DOHH2 (cell line): ENCODE measurements around the gene ELP1.

Experiments used
- H3F3A ChIP-seq: fragments of 200-600 bp; sonication (generic), shearing (Covaris generic); 2 replicates; pipeline ENCODE4 v1.6.0; 2016; ENCODE audit warnings: antibody characterized with exemption, mild to moderate bottlenecking; ENCODE audit not compliant: control insufficient read depth, insufficient read depth
- H3K27ac ChIP-seq: fragments of 200-600 bp; sonication (generic); 2 replicates; pipeline ENCODE4 v1.5.1; 2014; ENCODE audit warnings: low read depth, mild to moderate bottlenecking, low read length, moderate library complexity
- H3K27me3 ChIP-seq: fragments of 200-600 bp; sonication (generic); 2 replicates; pipeline ENCODE4 v1.6.1; 2014; ENCODE audit warnings: mild to moderate bottlenecking, low read length, mixed read lengths; ENCODE audit not compliant: control insufficient read depth
- H3K36me3 ChIP-seq: fragments of 200-600 bp; sonication (generic); 2 replicates; pipeline ENCODE4 v1.6.1; 2014; ENCODE audit warnings: mild to moderate bottlenecking, low read length, moderate library complexity, mixed read lengths; ENCODE audit not compliant: control insufficient read depth
- H3K4me1 ChIP-seq: fragments of 200-600 bp; sonication (generic); 2 replicates; pipeline ENCODE4 v1.6.1; 2014; ENCODE audit warnings: mild to moderate bottlenecking, low read length, mixed read lengths; ENCODE audit not compliant: control insufficient read depth
- H3K4me2 ChIP-seq: fragments of 200-600 bp; sonication (generic); 2 replicates; pipeline ENCODE4 v1.6.0; 2014; ENCODE audit warnings: mild to moderate bottlenecking, low read length, moderate library complexity
- H3K4me3 ChIP-seq: fragments of 200-600 bp; sonication (generic); 2 replicates; pipeline ENCODE4 v1.5.1; 2014; ENCODE audit warnings: mild to moderate bottlenecking, low read length, mixed read lengths
- H3K79me2 ChIP-seq: fragments of 200-600 bp; sonication (generic); 2 replicates; pipeline ENCODE4 v1.6.1; 2014; ENCODE audit warnings: mild to moderate bottlenecking, low read length, mixed read lengths; ENCODE audit not compliant: control insufficient read depth
- H3K9me2 ChIP-seq: fragments of 200-600 bp; sonication (generic); replicated peaks from 2 replicates; pipeline ENCODE4 v1.6.1; 2014; ENCODE audit warnings: mild to moderate bottlenecking, low read length, mixed read lengths; ENCODE audit not compliant: control insufficient read depth
- H3K9me3 ChIP-seq: fragments of 200-600 bp; sonication (generic); 2 replicates; pipeline ENCODE4 v1.6.1; 2014; ENCODE audit warnings: antibody characterized with exemption, low read length, mixed read lengths; ENCODE audit not compliant: control insufficient read depth, insufficient read depth
- H4K20me1 ChIP-seq: fragments of 200-600 bp; sonication (generic); 2 replicates; pipeline ENCODE4 v1.6.0; 2014; ENCODE audit warnings: low read depth, mild to moderate bottlenecking, antibody characterized with exemption, low read length, moderate library complexity; ENCODE audit not compliant: control insufficient read depth, insufficient read depth
- CTCF ChIP-seq: fragments of 200-600 bp; sonication (generic); IDR thresholded peaks from one replicate; pipeline ENCODE4 v1.5.1; 2014; ENCODE audit warnings: antibody characterized with exemption, mild to moderate bottlenecking, low read depth, low read length; ENCODE audit not compliant: poor library complexity, severe bottlenecking
- EZH2phosphoT487 ChIP-seq: fragments of 200-600 bp; sonication (generic); IDR thresholded peaks from 2 replicates; pipeline ENCODE4 v1.6.1; 2017; ENCODE audit warnings: borderline replicate concordance, mild to moderate bottlenecking, antibody characterized with exemption, low read length, moderate library complexity, mixed read lengths

ELP1 gene

GRCh38 chr9:108830272-108830671 lies 103.7 kb downstream of the ELP1 start:
- H3K27ac ChIP-seq = no peak overlapping the region

GRCh38 chr9:108823829-108824228 lies 110.1 kb downstream of the ELP1 start:
- H3K9me3 ChIP-seq = no peaks in the 10 kb centered on the region
- no peaks in the 10 kb centered on the region for H3K79me2 ChIP-seq
- H3K27me3 ChIP-seq = peaks cover 2% of the 10 kb centered on the region; the same call in 1 of the 2 replicates
- no peak overlapping the region for H3K4me3 ChIP-seq
- H3K36me3 ChIP-seq = no peaks in the 10 kb centered on the region
- no peak overlapping the region for H3K27ac ChIP-seq
- no peaks in the 10 kb centered on the region for H4K20me1 ChIP-seq
- no peaks in the 10 kb centered on the region for H3F3A ChIP-seq
- no peaks in the 10 kb centered on the region for H3K9me2 ChIP-seq
- TF ChIP-seq EZH2phosphoT487 = no peak
- TF ChIP-seq CTCF = no peak
- no peak overlapping the region for H3K4me2 ChIP-seq
- no peaks in the 10 kb centered on the region for H3K4me1 ChIP-seq

More at GRCh38 chr9:108830272-108830671, 103.7 kb downstream of the ELP1 start:
- H3K27me3 ChIP-seq = peaks cover 8% of the 10 kb centered on the region; the same call in 1 of the 2 replicates
- H3F3A ChIP-seq = no peaks in the 10 kb centered on the region
- no peaks in the 10 kb centered on the region for H3K4me1 ChIP-seq
- H3K36me3 ChIP-seq = no peaks in the 10 kb centered on the region
- H3K79me2 ChIP-seq = no peaks in the 10 kb centered on the region
- TF ChIP-seq CTCF (no peak), EZH2phosphoT487 (no peak)
- H3K4me3 ChIP-seq = no peak overlapping the region
- no peak overlapping the region for H3K4me2 ChIP-seq
- H4K20me1 ChIP-seq = no peaks in the 10 kb centered on the region
- H3K9me3 ChIP-seq = no peaks in the 10 kb centered on the region
- H3K9me2 ChIP-seq = no peaks in the 10 kb centered on the region
